Measurements from ENCODE around the gene LSP1.
A peak's percentile ranks its signal among the peaks of the same experiment; 100 is the strongest.

LSP1 gene

DNA sequence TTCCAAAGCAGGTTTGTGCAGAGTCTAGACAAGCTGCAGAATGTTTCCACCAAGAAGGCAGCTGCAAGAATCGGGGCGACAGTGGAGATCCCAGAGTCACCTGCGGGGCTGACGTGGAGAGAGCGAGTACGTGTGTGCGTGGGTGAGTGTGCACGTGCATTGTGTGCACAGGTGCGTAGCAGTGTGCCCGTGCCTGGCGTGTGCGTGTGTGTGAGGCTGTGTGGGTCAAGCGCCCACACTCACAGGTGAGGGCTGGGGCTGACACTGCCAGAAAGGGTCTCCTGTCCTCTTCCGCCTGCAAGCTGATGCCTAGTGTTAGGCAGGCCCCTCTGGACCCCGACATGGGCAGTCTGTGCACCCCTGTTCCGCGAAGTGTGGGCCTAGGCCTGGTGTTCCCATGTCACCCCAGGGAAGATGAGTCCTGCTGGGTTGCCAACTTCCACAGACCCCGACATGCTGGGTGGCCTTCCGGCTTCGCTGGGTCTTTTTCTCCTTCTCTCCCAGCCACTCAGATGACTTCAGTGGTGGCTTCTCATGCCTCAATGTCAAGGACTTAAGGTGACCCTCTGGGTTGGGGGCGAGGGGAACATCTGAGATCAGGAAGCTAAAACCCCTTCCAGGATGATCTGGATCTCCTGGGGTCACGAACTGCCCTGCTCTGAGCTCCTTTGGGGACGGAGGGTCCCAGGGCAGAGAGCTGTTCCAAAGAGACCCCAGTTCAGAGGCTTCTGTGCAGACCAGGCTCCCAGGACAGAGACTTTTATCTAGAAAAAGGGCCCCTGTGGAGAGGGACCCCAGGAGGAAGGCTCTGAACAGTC is 28.5 kb upstream of the LSP1 start:
- DNase-seq (ENCODE audit: extremely low read depth in 1 of 2, low read depth in 1 of 2), result no peak

DNA sequence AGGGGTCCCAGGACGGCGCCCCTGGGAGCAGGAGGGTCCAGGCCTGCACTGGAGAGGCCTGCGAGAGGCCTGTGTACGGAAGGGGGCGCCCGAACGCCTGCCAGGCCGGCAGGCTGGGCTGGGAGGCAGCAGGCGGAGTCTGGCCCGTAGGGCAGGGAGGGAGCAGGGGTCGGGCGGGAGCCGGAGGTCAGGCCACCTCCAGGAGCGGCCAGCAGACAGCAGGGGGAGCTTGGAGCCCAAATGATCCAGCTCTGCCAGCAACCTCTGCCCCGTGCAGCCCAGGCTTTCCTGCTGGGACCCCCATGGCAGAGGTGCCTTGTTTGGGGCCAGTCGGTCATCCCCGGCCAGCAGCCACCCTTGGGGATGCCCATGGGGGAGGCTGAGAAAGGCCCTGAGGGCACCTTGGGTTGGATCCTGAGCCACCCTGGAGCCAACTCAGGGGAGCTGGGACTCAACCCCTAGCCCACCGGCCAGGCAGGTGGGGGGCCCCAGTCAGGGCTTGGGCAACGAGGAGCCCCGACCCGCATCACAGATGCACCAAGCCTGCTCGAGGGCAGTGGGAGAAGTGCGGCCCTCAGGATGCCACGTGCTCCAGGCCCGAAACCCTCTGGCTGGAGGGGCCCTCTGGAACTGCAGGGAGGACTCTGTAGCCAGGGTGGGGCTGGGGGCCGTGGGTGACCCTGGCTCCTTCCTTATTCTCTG is 27.7 kb upstream of the LSP1 start:
- DNase-seq (ENCODE audit: extremely low read depth in 1 of 2, low read depth in 1 of 2), result no peak

DNA sequence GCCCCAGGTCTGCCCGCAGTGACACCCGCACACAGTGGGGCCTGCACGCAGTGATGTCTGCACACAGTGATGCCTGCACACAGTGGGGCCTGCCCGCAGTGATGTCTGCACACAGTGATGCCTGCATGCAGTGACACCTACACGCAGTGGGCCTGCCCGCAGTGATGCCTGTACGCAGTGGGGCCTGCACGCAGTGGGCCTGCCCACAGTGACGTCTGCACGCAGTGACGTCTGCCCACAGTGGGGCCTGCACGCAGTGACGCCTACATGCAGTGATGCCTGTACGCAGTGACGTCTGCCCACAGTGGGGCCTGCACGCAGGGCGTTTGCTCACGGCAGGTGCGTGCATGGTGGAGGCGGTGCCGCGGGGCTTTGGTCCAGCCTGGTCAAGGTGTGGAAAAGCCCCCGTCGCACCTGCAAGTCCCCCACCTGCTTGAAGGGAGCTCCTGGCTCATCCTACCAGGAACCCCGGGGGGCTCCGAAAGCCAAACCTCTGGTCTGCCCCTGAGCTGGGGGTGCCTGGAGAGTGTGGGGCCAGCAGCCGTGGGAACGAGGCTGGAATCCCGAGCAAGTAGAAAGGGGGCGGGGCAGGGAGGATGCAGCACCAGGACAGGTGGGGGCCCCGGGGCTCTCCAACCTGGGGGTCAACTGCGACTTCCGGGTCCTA is 27.0 kb upstream of the LSP1 start:
- DNase-seq (ENCODE audit: extremely low read depth in 1 of 2, low read depth in 1 of 2), result no peak

DNA sequence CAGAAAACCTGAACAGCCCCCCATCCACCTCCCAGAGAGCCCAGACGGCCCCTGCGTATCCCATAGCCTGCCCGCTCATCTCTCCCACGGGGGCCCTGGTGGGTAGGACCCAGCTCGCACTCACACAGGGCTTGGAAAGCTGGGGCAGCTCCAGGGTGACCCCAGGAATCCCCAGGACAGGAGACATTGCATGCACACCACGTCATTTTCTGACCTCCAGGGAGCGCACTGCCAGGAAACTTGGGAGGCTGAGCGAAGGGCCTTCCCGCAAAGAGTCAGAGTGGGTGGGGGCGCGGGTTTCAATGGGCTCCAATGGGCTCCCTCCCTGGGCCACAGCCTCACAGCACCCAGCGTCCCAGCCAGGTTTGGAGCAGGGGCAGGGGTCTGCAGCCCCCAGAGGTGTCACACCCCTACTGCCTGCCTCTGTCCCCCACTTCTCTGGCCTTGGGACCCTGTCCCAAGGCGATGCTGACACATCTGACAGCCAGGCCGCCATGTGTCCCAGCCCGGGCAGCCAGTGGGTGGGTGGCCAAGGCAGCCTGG is 26.3 kb upstream of the LSP1 start:
- no peak for DNase-seq (ENCODE audit: extremely low read depth in 1 of 2, low read depth in 1 of 2)

DNA sequence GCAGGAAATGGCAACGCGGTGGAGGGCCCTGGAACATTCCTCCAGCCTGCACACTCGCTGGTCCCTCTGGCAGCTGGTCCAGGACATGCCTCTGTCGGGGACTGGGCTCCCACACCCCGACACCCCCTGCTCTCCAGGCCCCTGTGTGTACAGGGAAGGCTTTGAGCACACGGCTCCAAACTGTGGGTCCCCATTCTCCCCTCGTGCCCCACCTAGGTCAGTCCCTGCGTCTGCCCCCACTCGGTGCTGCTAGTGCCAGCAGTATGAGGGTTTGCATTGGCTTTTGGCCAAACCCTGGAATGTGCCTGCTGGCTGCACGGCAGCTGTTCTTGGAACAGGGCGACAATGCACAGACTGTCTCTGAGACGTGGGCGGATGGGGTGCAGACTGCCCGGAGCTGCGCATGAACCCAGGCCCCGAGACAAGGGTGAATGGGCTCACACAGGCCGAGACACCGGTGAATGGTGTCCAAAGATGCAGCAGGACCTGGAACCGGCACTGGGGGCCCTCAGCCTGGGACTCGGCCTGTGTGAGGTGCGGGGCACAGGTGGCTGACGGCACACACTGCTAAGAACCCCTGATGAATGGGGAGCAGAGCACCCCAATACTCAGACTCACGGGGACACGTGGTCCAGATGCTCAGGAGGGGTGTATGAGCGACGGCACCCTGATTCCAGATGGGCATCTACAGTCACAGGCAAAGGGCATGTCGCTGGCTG is 25.6 kb upstream of the LSP1 start:
- DNase-seq (ENCODE audit: extremely low read depth in 1 of 2, low read depth in 1 of 2), result no peak

DNA sequence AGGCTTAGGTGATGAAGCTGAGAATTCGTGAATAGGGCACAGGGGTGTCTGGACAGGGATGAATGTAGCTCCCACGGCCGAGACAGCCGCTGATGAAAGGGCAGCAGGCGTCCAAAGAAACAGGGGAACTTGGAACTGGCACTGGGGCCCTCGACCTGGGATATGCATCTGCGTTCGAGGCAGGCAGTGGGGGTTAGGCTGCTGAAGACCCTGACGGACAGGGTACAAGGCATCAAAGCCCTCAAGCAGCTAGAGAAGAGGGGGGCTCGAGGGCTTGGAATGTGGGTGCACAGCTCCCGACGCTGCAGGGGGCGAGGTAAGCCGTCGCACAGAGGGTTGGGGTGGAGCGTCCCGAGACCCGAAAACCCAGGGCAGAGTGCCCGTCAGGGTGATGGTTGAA is 25.0 kb upstream of the LSP1 start:
- no peak for DNase-seq (ENCODE audit: extremely low read depth in 1 of 2, low read depth in 1 of 2)

DNA sequence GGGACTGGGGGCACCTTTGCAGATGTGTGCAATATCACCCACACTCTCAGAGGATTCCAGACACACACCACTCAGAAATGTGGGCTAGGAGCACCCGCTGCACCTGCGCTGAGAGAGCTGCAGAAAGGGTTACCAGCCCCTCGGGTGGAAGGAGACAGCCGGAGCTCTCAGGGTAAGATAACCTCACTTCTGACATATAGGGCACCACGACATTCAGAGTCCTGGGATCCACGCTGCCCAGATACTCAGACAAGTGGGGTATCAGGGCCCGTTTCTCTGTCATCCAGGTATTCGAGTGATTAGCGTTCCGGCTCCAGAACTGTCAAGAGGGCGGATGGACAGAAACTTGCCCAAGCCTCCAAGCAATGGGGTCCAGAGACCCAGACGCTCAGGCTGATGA is 24.3 kb upstream of the LSP1 start:
- DNase-seq (ENCODE audit: extremely low read depth in 1 of 2, low read depth in 1 of 2), result no peak

DNA sequence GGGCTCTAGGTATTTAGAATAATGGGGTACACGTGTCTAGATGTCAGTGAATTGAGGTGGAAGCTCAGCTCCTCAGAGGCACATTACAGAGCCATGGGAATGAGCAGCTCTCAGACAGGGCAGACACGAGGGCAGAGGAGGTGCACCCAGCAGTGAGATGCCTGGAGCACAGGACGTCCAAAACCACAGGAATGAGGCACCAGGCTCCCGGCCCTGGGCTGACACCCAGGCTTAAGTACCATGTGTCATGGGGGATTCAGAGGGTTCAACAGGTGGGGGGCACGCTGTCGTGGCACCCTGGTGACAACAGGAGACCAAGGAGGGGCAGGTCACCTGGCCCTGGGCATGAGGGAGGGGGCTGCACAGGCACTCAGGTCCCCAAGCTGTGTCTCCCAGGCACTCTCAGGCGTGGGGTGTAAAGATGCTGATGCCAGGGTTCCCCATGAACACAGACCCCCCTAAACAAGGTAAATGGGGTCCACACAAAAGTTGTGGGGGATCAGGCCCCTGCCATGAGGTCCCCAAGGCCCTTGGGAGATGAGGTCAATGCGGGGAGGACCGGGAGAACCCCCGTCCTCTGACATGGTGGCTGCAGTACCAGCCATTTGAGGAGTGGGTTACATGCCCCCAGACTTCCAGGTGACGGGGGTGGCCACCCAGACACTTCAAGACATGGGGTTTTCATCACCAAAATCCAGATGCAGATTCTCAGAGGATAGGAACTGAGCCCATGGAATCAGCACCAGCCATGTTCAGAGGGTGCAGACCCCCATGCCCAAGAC is 23.7 kb upstream of the LSP1 start:
- DNase-seq (ENCODE audit: extremely low read depth in 1 of 2, low read depth in 1 of 2), result no peak

DNA sequence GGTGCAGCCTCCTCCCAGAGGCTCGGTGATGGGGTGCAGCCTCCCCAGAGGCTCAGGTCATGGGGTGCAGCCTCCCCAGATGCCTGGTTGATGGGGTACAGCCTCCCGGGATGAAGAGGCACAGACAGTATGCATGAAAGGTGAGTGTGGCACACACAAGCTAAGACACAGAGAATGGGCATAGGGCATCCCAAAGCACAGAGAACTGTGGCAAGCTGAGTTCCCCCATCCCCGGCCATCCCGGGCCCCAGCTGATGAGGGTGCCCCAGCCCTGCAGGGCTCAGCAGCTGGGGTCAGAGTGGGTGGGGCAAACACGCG is 22.9 kb upstream of the LSP1 start:
- DNase-seq (ENCODE audit: extremely low read depth in 1 of 2, low read depth in 1 of 2), result no peak

DNA sequence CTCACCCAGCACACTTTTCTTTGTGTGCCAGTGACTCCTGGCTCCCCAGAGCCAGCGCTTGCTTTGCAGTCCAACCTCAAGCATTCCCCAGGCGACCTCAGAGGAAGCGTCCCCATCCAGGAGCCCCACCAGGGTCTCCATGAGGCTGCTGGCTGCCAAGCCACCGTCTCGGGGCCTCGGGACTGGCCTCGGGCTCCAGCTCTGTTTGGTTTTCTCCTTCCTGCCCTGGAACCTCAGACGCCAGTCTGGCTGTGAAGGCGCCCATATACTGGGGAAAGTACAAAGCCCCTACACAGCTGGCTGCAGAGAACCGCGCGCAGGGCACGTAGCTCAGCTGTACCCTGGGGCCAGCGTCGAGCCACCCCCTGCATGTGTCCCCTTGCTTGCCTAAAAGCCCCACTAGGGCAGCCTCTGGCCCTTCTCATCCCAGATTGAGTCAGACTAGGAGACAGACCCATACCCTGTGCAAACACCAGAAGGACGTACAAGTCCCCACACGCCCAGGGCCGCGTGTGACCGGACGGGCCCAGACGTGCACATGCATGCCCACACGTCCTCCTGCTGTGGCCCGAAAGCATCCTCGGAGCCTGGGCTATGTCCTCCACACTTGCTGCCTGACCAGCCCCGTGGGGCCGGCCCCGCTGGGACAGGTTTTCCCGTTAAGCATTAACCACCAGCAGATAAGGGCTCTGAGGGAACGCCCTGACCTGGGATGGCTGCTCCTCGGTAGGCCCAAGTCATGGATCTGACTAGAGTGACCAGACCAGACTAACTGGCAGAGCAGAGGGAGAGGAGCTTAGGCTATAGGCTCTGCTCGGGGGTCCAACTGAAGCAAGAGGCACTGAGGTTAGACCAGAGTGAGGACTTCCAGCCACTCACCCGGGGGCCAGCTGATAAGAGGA is 22.3 kb upstream of the LSP1 start:
- no peak for DNase-seq (ENCODE audit: extremely low read depth in 1 of 2, low read depth in 1 of 2)

DNA sequence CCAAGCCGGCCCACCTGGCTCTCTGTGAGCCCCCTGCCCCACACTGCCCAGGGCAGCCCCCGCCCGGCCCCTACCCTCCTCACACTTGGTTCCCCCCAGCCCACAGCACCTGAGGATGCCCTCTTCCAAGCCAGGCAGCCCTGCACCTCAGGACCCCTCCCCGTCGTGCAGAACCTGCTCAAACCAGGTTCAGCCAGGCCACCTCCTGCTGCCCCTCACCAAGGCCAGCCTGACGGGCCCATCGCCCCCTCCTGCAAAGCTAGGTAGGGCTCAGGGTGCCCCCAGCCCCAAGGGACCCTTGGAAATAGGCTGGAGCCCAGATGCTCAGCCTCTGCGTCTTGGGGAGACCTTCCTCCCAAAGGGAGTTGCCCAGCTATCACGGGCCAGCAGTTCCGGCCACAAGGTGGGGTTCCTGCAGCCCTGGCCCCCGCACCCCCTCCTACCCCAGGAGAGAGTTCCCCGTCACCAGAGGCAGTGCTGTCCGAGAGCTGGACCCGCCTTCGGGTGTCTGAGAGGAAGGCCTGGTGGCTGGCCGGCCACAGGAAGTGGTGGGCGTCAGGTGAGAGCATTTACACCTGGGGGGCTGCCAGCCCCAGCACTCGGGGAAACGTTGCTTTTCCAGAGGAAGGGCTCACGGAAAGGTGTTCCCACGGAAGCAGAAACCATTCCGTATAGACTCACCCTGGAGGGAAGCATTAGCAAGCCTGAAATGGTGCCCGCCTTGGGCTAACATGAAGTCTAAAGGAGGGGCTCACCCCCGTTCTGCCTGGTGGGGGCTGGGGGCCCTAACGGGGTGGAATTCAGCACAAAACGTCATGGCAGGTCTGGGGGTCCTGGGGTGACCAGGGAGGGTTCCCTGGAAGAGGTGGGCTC is 21.3 kb upstream of the LSP1 start:
- no peak for DNase-seq (ENCODE audit: extremely low read depth in 1 of 2, low read depth in 1 of 2)

DNA sequence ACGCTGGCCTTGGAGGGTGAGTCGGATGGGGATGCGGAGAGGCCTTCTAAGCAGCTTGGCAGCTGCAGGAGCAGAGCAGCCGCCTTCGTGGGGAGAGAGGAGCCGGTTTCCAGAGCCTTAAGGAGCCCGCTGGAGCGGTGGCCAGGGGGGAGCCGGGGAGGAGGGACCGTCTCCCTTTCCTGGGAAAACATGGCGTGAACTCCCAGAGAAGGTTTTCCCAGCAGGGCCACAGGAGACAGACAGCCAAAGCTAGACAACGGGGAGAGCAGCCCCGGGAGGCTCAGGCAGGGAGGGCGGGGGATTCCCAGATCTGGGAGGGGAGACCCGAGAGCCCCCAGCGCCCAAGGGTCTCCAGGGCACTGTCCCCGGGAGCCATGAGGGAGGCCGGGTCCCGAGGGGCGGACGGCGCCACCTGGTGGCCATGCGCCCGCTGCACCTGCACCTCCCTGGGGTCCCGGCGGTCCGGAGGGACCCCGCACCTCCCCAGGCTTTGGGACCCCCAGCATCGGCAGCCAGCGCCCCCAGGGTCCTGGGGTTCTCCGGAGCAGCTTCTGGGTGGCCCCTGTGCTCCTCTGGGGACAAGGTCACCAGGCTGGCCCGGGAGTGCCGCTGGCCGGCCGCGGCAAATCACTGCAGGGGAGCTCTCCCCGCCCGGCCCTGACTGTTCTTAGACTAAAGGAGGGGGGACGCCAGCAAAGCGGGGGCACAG is 20.5 kb upstream of the LSP1 start:
- DNase-seq (ENCODE audit: extremely low read depth in 1 of 2, low read depth in 1 of 2), result peak in 1 of 2 donors; percentile 67

DNA sequence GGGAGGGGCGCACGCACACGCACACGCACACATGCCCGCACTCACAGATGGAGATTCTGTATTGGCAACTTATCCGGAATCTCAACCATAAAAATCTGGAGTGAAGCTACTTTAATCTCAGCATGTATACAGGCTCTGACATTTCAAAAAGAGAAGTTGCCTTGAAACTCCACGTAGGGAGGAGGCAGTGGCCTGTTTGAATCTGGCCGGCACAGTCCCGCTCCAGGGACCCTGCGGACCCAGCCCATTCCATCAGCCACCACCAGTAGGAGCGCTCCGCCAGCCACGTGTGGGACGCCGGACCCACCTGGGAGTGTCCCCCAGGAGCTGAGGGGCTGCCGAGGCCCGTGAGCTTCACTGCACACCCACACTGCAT is 20.0 kb upstream of the LSP1 start:
- DNase-seq (ENCODE audit: extremely low read depth in 1 of 2, low read depth in 1 of 2), result no peak

DNA sequence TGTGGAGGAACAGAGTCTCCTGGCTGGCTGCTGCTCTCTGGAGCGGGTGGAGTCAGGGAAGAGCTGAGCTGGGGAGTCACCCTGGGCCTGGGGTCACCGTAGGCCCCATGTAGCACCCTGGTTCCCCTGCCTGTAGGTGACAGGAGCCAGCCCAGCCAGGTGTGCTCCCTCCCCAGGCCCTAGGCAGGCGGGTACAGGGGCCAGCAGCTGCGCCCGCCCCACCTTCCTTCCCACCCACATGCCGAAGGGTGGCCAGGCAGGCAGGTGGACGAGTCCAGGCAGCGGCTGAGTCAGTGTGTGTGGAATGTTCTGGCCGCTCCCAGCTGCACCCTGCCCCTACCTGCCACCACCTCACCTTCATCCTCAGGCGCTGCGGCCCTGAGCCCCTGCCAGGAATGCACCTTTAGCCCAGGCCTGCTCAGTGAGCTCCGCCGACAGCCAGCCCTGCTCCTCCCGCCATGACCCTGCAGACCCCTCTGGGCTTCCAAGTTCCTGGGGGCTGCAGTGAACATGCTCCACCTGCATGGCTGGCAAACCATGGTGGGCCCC is 18.7 kb upstream of the LSP1 start:
- no peak for DNase-seq (ENCODE audit: extremely low read depth in 1 of 2, low read depth in 1 of 2)

DNA sequence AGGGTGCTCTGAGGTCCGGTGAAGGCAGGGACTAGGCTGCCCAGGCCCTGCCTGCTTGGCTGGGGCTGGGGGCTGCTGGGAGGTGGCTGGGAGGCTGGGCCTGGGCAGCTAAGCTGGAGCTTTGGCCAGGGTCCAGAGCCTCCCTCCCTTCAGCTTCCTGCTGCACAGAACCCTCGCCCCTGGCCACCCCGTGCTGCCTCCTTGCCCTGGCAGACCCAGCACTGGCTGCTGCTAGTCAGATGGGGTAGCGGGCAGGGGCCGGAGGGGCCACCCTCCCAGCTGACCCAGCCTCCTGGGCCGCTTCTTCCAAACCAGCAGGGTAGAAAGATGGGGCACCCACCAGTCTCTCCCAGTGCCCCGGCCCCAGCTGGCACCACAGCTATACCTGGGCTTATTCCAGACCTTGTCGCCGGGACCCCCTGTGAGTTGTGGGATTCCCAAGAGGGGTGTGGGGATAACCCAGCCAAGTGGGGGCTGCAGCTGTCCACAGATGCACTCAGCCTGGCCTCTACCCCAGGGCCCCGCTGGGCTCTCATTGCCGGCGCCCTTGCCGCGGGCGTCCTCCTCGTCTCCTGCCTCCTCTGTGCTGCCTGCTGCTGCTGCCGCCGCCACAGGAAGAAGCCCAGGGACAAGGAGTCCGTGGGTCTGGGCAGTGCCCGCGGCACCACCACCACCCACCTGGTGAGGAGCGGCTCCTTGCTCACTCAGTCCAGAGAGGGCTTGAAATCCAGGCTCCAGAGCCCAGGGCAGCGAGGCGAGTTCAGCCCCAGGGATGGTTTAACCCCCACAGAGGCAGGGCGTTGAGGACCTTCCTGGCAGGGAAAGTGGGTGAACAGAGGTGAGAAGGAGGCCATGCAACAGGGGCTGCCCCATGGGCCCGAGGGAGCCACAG is 17.9 kb upstream of the LSP1 start, which contains the start of gene SYT8:
TSS of gene SYT8 (plus strand) at position 212 of the 892 bp plus-strand sequence. CDS start at position 328, 116 bp downstream.
- DNase-seq (ENCODE audit: extremely low read depth in 1 of 2, low read depth in 1 of 2), result no peak

DNA sequence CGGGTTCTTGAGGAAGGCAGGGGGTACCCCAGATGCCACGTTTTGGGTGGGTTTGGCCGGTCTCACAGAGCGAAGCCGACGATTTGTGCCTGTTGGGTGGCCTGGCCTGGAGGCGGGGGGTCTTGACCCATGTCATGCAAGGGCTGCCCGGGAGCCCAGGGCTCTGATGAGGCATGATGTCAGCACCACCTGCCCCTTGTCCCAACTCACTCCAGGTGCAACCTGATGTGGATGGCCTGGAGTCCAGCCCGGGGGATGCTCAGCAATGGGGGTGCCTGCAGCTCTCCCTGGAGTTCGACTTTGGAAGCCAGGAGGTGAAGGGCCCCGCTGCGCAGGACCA is 17.2 kb upstream of the LSP1 start:
- DNase-seq (ENCODE audit: extremely low read depth in 1 of 2, low read depth in 1 of 2), result no peak
